ENCODE results near the gene SLF2.

Gene SLF2

GRCh38 chr10:100907175-100907574, 5.6 kb upstream of the SLF2 start:
- Histone ChIP-seq H3K27ac (no peak overlapping the region), H3K4me1 (ENCODE audit: control insufficient read depth in 1 of 2, insufficient read depth in 1 of 2, low read depth in 1 of 2, low read length in 1 of 2) (peaks cover 3 to 5% of the 10 kb centered on the region in 2 experiments), H3K36me3 (no peaks in the 10 kb centered on the region), H3K9me3 (no peaks in the 10 kb centered on the region), H3K4me3 (ENCODE audit: low read depth in 1 of 2, low read length in 1 of 2) (no peak overlapping the region), H3K27me3 (peaks cover 20% of the 10 kb centered on the region)
- TF ChIP-seq CTCF (IDR thresholded peaks at IDR 0.05) = no peak

GRCh38 chr10:100907773-100908363, 4.9 kb upstream of the SLF2 start:
- peaks cover 17% of the 10 kb centered on the region for H3K27me3 ChIP-seq
- TF ChIP-seq CTCF (IDR thresholded peaks at IDR 0.05) = no peak
- no peaks in the 10 kb centered on the region for H3K36me3 ChIP-seq
- H3K4me3 ChIP-seq (ENCODE audit: low read depth in 1 of 2, low read length in 1 of 2) = no peak overlapping the region
- no peaks in the 10 kb centered on the region for H3K9me3 ChIP-seq
- H3K27ac ChIP-seq = no peak overlapping the region
- H3K4me1 ChIP-seq (ENCODE audit: control insufficient read depth in 1 of 2, insufficient read depth in 1 of 2, low read depth in 1 of 2, low read length in 1 of 2) = peaks cover 7 to 9% of the 10 kb centered on the region in 2 experiments

GRCh38 chr10:100908378-100908777, 4.4 kb upstream of the SLF2 start:
- peaks cover 9 to 11% of the 10 kb centered on the region in 2 experiments for H3K4me1 ChIP-seq (ENCODE audit: control insufficient read depth in 1 of 2, insufficient read depth in 1 of 2, low read depth in 1 of 2, low read length in 1 of 2)
- H3K9me3 ChIP-seq = no peaks in the 10 kb centered on the region
- no peak for TF ChIP-seq CTCF (IDR thresholded peaks at IDR 0.05)
- no peak overlapping the region for H3K27ac ChIP-seq
- H3K27me3 ChIP-seq = peaks cover 12% of the 10 kb centered on the region
- H3K4me3 ChIP-seq (ENCODE audit: low read depth in 1 of 2, low read length in 1 of 2) = no peak overlapping the region
- H3K36me3 ChIP-seq = no peaks in the 10 kb centered on the region

GRCh38 chr10:100909501-100910263, 3.1 kb upstream of the SLF2 start:
- no peak for TF ChIP-seq CTCF (IDR thresholded peaks at IDR 0.05)
- no peaks in the 10 kb centered on the region for H3K36me3 ChIP-seq
- peaks cover 4% of the 10 kb centered on the region for H3K27me3 ChIP-seq
- H3K4me1 ChIP-seq (ENCODE audit: control insufficient read depth in 1 of 2, insufficient read depth in 1 of 2, low read depth in 1 of 2, low read length in 1 of 2) = peaks cover 16 to 18% of the 10 kb centered on the region in 2 experiments
- H3K9me3 ChIP-seq = no peaks in the 10 kb centered on the region
- no peak overlapping the region for H3K27ac ChIP-seq
- no peak overlapping the region for H3K4me3 ChIP-seq (ENCODE audit: low read depth in 1 of 2, low read length in 1 of 2)

- Histone ChIP-seq H3K4me1 (ENCODE audit: control insufficient read depth in 1 of 2, insufficient read depth in 1 of 2, low read depth in 1 of 2, low read length in 1 of 2) (peaks cover 16 to 18% of the 10 kb centered on the region in 2 experiments), H3K9me3 (no peaks in the 10 kb centered on the region), H3K27ac (no peak overlapping the region), H3K36me3 (peaks cover 1% of the 10 kb centered on the region), H3K4me3 (ENCODE audit: low read depth in 1 of 2, low read length in 1 of 2) (no peak overlapping the region), H3K27me3 (peaks cover 4% of the 10 kb centered on the region)
- TF ChIP-seq CTCF (IDR thresholded peaks at IDR 0.05) = no peak
Measured at GRCh38 chr10:100911472-100911871, 1.3 kb upstream of the SLF2 start.
